Measurements from ENCODE around the gene NHLH1.

NHLH1 gene

DNA sequence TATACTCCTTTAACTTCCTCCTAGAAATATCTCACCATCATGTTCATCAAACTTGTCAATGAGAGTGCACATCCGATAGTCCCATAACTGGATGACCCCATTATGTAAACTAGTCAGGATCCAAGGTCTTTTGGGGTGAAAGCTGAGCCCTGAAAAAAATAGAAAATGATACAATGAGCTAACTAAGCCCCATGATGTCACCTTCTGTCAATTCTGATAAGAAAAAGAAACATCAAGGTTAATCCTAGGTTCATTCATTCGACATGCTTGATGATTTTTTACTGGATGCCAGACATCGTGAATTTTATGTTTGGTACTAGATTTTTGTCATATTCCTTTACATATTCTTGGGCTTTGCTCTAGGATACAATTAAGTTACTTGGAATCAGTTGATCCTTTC, 26.7 kb upstream of the NHLH1 start:
- WGBS, 2 donors (ENCODE audit: extremely low coverage in 2 of 2, insufficient read length in 2 of 2, insufficient replicate concordance in 1 of 2), result no CpG with 5 or more reads among the region's 3 CpGs
- DNase-seq (ENCODE audit: low spot score), result no peak
- H3K4me1 ChIP-seq (ENCODE audit: control insufficient read depth in 2 of 2, insufficient read depth in 1 of 2, low read depth in 1 of 2, low read length in 2 of 2), result peaks cover 4 to 7% of the 10 kb centered on the region in 2 donors
- no peak overlapping the region for H3K4me3 ChIP-seq (ENCODE audit: low read length in 2 of 2)
- H2BK15ac ChIP-seq (ENCODE audit: low read length), result no peak overlapping the region
- H3K36me3 ChIP-seq (replicated peaks in 1 of 2; ENCODE audit: control insufficient read depth in 2 of 2, insufficient read depth in 2 of 2, low read length in 2 of 2), result peaks cover 9 to 67% of the 10 kb centered on the region in 2 donors
- H3K9me3 ChIP-seq (replicated peaks in 1 of 2; ENCODE audit: control insufficient read depth in 2 of 2, insufficient read depth in 1 of 2, low read depth in 1 of 2, low read length in 2 of 2), result no peaks in the 10 kb centered on the region
- H3K23ac ChIP-seq (ENCODE audit: low read depth, low read length, poor library complexity), result no peak overlapping the region
- H3K9ac ChIP-seq (ENCODE audit: low read depth, low read length, poor library complexity), result no peak overlapping the region
- no peak overlapping the region for H2AFZ ChIP-seq (ENCODE audit: low read length)
- H3K79me1 ChIP-seq (ENCODE audit: low read depth, low read length), result peaks cover 5% of the 10 kb centered on the region
- H4K8ac ChIP-seq (ENCODE audit: low read depth, low read length), result no peak overlapping the region
- no peak overlapping the region for H4K91ac ChIP-seq (ENCODE audit: low read depth, low read length, poor library complexity)
- no peaks in the 10 kb centered on the region for H3K27me3 ChIP-seq (ENCODE audit: control insufficient read depth in 3 of 3, insufficient read depth in 3 of 3, low read depth in 1 of 3, low read length in 3 of 3)
- no peak overlapping the region for H2BK5ac ChIP-seq (ENCODE audit: low read length)
- H3K4ac ChIP-seq (ENCODE audit: low read length), result no peak overlapping the region
- no peak overlapping the region for H3K4me2 ChIP-seq (ENCODE audit: insufficient read depth, low read length, poor library complexity, severe bottlenecking)
- H3K27ac ChIP-seq (replicated peaks; ENCODE audit: low read length), result no peak overlapping the region
- no peak overlapping the region for H3K18ac ChIP-seq (ENCODE audit: low read length)
- no peak overlapping the region for H2BK120ac ChIP-seq (ENCODE audit: low read depth, low read length)
- no peak overlapping the region for H3K14ac ChIP-seq (ENCODE audit: low read length)
- no peak overlapping the region for H2AK5ac ChIP-seq (ENCODE audit: low read depth, low read length)
- no peak overlapping the region for H2BK12ac ChIP-seq (ENCODE audit: low read length)

DNA sequence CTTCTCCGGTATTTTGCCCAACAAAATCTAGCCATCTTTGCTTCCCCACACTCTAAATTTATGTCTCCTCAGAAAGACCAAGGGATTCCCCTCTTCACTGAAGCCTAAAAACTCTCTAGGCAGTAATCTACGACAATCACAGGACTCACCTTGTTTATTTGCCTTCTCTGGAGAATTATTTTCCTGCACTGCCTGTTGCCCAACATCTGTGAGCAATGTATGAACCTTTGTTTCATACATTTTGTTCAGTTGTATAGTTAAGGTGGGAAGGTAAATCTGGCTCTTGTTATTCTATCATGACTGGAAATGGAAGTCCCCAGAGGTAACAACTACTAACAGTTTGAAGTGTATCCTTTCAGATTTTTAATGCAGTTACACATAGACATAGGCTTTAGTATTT, 26.0 kb upstream of the NHLH1 start:
- Histone ChIP-seq H3K36me3 (replicated peaks in 1 of 2; ENCODE audit: control insufficient read depth in 2 of 2, insufficient read depth in 2 of 2, low read length in 2 of 2) (peaks cover 9 to 68% of the 10 kb centered on the region in 2 donors), H2AK5ac (ENCODE audit: low read depth, low read length) (no peak overlapping the region), H3K9me3 (replicated peaks in 1 of 2; ENCODE audit: control insufficient read depth in 2 of 2, insufficient read depth in 1 of 2, low read depth in 1 of 2, low read length in 2 of 2) (no peaks in the 10 kb centered on the region), H2BK5ac (ENCODE audit: low read length) (no peak overlapping the region), H3K14ac (ENCODE audit: low read length) (no peak overlapping the region), H3K79me1 (ENCODE audit: low read depth, low read length) (peaks cover 5% of the 10 kb centered on the region), H3K4me2 (ENCODE audit: insufficient read depth, low read length, poor library complexity, severe bottlenecking) (no peak overlapping the region), H4K91ac (ENCODE audit: low read depth, low read length, poor library complexity) (no peak overlapping the region), H3K27ac (replicated peaks; ENCODE audit: low read length) (no peak overlapping the region), H3K4ac (ENCODE audit: low read length) (no peak overlapping the region), H3K23ac (ENCODE audit: low read depth, low read length, poor library complexity) (no peak overlapping the region), H3K27me3 (ENCODE audit: control insufficient read depth in 3 of 3, insufficient read depth in 3 of 3, low read depth in 1 of 3, low read length in 3 of 3) (no peaks in the 10 kb centered on the region), H3K4me1 (ENCODE audit: control insufficient read depth in 2 of 2, insufficient read depth in 1 of 2, low read depth in 1 of 2, low read length in 2 of 2) (peaks cover 4 to 7% of the 10 kb centered on the region in 2 donors), H3K4me3 (ENCODE audit: low read length in 2 of 2) (no peak overlapping the region), H3K9ac (ENCODE audit: low read depth, low read length, poor library complexity) (no peak overlapping the region), H2BK120ac (ENCODE audit: low read depth, low read length) (no peak overlapping the region), H3K18ac (ENCODE audit: low read length) (no peak overlapping the region), H2BK15ac (ENCODE audit: low read length) (no peak overlapping the region), H4K8ac (ENCODE audit: low read depth, low read length) (no peak overlapping the region), H2BK12ac (ENCODE audit: low read length) (no peak overlapping the region), H2AFZ (ENCODE audit: low read length) (no peak overlapping the region)
- DNase-seq (ENCODE audit: low spot score), result no peak
- WGBS, 2 donors (ENCODE audit: extremely low coverage in 2 of 2, insufficient read length in 2 of 2, insufficient replicate concordance in 1 of 2), result no CpG with 5 or more reads among the region's 2 CpGs

DNA sequence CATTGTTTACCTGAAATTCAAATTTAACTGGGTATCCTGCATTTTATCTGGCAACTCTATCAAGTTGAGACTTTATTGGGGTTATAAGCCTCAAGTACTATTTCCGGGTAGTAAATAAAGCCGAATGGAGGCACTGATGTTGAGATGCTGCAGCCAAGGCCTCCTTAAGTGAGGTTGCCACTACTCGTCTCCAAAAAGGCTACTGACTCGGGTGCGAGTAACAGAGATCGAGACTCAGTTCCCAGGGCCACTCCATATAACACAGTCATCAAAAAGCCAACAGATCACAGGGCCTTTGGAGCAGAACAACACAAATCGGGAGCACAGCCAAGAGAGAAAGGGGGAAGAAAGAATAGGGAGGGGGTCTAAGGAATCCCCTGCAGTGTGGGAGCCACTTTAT, 24.3 kb upstream of the NHLH1 start:
- peak overlapping the region; percentile 75 for H2BK5ac ChIP-seq (ENCODE audit: low read length)
- H2BK120ac ChIP-seq (ENCODE audit: low read depth, low read length), result no peak overlapping the region
- no peaks in the 10 kb centered on the region for H3K27me3 ChIP-seq (ENCODE audit: control insufficient read depth in 3 of 3, insufficient read depth in 3 of 3, low read depth in 1 of 3, low read length in 3 of 3)
- peak overlapping the region; percentile 93 for H3K9ac ChIP-seq (ENCODE audit: low read depth, low read length, poor library complexity)
- WGBS, 2 donors (ENCODE audit: extremely low coverage in 2 of 2, insufficient read length in 2 of 2, insufficient replicate concordance in 1 of 2), result no CpG with 5 or more reads among the region's 7 CpGs
- H3K4me2 ChIP-seq (ENCODE audit: insufficient read depth, low read length, poor library complexity, severe bottlenecking), result peak overlapping the region; percentile 89
- H2BK12ac ChIP-seq (ENCODE audit: low read length), result no peak overlapping the region
- H3K36me3 ChIP-seq (replicated peaks in 1 of 2; ENCODE audit: control insufficient read depth in 2 of 2, insufficient read depth in 2 of 2, low read length in 2 of 2), result peaks cover 11 to 69% of the 10 kb centered on the region in 2 donors
- H2AK5ac ChIP-seq (ENCODE audit: low read depth, low read length), result peak overlapping the region; percentile 82
- no peak overlapping the region for H4K91ac ChIP-seq (ENCODE audit: low read depth, low read length, poor library complexity)
- H3K14ac ChIP-seq (ENCODE audit: low read length), result peak overlapping the region; percentile 14
- DNase-seq (ENCODE audit: low spot score), result no peak
- H3K4me3 ChIP-seq (ENCODE audit: low read length in 2 of 2), result peak overlapping the region; percentile 86 to 89
- H3K18ac ChIP-seq (ENCODE audit: low read length), result peak overlapping the region; percentile 88
- H2BK15ac ChIP-seq (ENCODE audit: low read length), result no peak overlapping the region
- H3K9me3 ChIP-seq (replicated peaks in 1 of 2; ENCODE audit: control insufficient read depth in 2 of 2, insufficient read depth in 1 of 2, low read depth in 1 of 2, low read length in 2 of 2), result no peaks in the 10 kb centered on the region
- H3K4ac ChIP-seq (ENCODE audit: low read length), result no peak overlapping the region
- H3K27ac ChIP-seq (replicated peaks; ENCODE audit: low read length), result no peak overlapping the region
- H2AFZ ChIP-seq (ENCODE audit: low read length), result peak overlapping the region; percentile 92
- H3K79me1 ChIP-seq (ENCODE audit: low read depth, low read length), result peaks cover 5% of the 10 kb centered on the region
- H3K4me1 ChIP-seq (ENCODE audit: control insufficient read depth in 2 of 2, insufficient read depth in 1 of 2, low read depth in 1 of 2, low read length in 2 of 2), result peaks cover 4 to 7% of the 10 kb centered on the region in 2 donors
- H3K23ac ChIP-seq (ENCODE audit: low read depth, low read length, poor library complexity), result no peak overlapping the region
- H4K8ac ChIP-seq (ENCODE audit: low read depth, low read length), result no peak overlapping the region

DNA sequence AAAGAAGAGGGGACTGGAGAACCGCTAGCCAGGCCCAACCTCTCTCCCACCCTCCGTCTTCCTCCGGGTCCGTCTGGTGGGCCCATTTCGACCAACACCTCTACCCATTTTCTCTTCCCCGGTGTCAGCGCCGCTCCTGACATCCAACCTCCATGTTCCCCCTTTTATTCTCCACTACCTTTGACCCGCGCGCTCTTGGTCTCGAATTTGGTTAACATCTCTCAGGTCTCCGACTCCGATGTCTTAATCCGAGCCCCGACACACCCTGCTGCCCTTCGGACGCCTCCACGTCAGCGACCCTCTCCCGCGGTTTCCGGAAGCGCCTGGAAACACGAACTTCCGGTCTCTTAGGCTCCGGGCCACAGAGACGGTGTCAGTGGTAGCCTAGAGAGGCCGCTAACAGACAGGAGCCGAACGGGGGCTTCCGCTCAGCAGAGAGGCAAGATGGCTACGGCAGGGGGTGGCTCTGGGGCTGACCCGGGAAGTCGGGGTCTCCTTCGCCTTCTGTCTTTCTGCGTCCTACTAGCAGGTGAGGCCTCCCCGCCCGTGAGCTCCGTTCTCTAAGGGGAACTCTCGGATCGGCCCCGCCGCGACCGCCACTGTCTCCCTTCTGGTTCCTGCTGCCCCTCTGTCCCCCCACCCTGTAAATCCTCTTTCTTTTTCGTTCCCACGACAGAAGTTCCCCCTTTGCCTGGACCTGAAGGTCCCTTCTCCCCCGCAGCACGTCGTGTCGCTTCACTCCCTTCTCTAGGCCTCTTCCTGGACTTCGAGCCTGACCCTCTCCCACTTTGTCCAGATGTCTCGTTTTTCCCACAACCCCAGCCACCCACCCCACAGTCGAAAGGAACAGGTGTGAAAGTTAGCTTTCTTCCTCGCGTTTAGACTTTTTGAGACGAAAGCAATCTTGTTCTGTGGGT, 23.7 kb upstream of the NHLH1 start, which contains the start of the genes COPA and NCSTN:
TSS of gene COPA (minus strand) at position 298 of the 917 bp plus-strand sequence. CDS start at position 218, 80 bp downstream.
TSS of gene NCSTN (plus strand) at position 431 of the 917 bp plus-strand sequence. CDS start at position 445, 14 bp downstream.
- peak within 1 kb of the TSS; percentile 89 for H3K4me2 ChIP-seq (ENCODE audit: insufficient read depth, low read length, poor library complexity, severe bottlenecking)
- peak within 1 kb of the TSS; percentile 50 for H3K23ac ChIP-seq (ENCODE audit: low read depth, low read length, poor library complexity)
- peak within 1 kb of the TSS; percentile 94 for H3K18ac ChIP-seq (ENCODE audit: low read length)
- peak within 1 kb of the TSS; percentile 56 for H3K14ac ChIP-seq (ENCODE audit: low read length)
- no peak within 1 kb of the TSS for H3K27ac ChIP-seq (replicated peaks; ENCODE audit: low read length)
- peaks cover 5% of the 10 kb centered on the region for H3K79me1 ChIP-seq (ENCODE audit: low read depth, low read length)
- no peak within 1 kb of the TSS for H2BK12ac ChIP-seq (ENCODE audit: low read length)
- H3K36me3 ChIP-seq (replicated peaks in 1 of 2; ENCODE audit: control insufficient read depth in 2 of 2, insufficient read depth in 2 of 2, low read length in 2 of 2), result peaks cover 11 to 68% of the 10 kb centered on the region in 2 donors
- no CpG with 5 or more reads among the region's 58 CpGs for WGBS, 2 donors (ENCODE audit: extremely low coverage in 2 of 2, insufficient read length in 2 of 2, insufficient replicate concordance in 1 of 2)
- no peak within 1 kb of the TSS for H2BK15ac ChIP-seq (ENCODE audit: low read length)
- H2AFZ ChIP-seq (ENCODE audit: low read length), result peak within 1 kb of the TSS; percentile 92
- peak within 1 kb of the TSS; percentile 93 for H3K9ac ChIP-seq (ENCODE audit: low read depth, low read length, poor library complexity)
- no peak within 1 kb of the TSS for H3K4ac ChIP-seq (ENCODE audit: low read length)
- no peaks in the 10 kb centered on the region for H3K9me3 ChIP-seq (replicated peaks in 1 of 2; ENCODE audit: control insufficient read depth in 2 of 2, insufficient read depth in 1 of 2, low read depth in 1 of 2, low read length in 2 of 2)
- peak within 1 kb of the TSS; percentile 82 for H2AK5ac ChIP-seq (ENCODE audit: low read depth, low read length)
- H2BK5ac ChIP-seq (ENCODE audit: low read length), result peak within 1 kb of the TSS; percentile 75
- H4K8ac ChIP-seq (ENCODE audit: low read depth, low read length), result peak within 1 kb of the TSS; percentile 53
- peaks cover 4 to 7% of the 10 kb centered on the region in 2 donors for H3K4me1 ChIP-seq (ENCODE audit: control insufficient read depth in 2 of 2, insufficient read depth in 1 of 2, low read depth in 1 of 2, low read length in 2 of 2)
- H3K4me3 ChIP-seq (ENCODE audit: low read length in 2 of 2), result peak within 1 kb of the TSS; percentile 86 to 89
- no peak within 1 kb of the TSS for H4K91ac ChIP-seq (ENCODE audit: low read depth, low read length, poor library complexity)
- H2BK120ac ChIP-seq (ENCODE audit: low read depth, low read length), result no peak within 1 kb of the TSS
- H3K27me3 ChIP-seq (ENCODE audit: control insufficient read depth in 3 of 3, insufficient read depth in 3 of 3, low read depth in 1 of 3, low read length in 3 of 3), result no peaks in the 10 kb centered on the region
- peak; percentile 91 for DNase-seq (ENCODE audit: low spot score)

Data from neuronal stem cell (in vitro differentiated cells).